HG02763 (cell line): Measurements from ENCODE around the gene KRTAP4-5.
"Not testable (repeated sequence)": the region's sequence is repeated elsewhere in the genome, so short reads cannot be mapped to it uniquely, and the experiment has no call there.

Source experiments
- ATAC-seq: cut with Tn5 transposase; IDR thresholded peaks from one replicate; pipeline ENCODE4 v1.9.1; 2021; ENCODE audit warnings: mild to moderate bottlenecking, moderate library complexity; ENCODE audit not compliant: unreplicated experiment

KRTAP4-5 gene

DNA sequence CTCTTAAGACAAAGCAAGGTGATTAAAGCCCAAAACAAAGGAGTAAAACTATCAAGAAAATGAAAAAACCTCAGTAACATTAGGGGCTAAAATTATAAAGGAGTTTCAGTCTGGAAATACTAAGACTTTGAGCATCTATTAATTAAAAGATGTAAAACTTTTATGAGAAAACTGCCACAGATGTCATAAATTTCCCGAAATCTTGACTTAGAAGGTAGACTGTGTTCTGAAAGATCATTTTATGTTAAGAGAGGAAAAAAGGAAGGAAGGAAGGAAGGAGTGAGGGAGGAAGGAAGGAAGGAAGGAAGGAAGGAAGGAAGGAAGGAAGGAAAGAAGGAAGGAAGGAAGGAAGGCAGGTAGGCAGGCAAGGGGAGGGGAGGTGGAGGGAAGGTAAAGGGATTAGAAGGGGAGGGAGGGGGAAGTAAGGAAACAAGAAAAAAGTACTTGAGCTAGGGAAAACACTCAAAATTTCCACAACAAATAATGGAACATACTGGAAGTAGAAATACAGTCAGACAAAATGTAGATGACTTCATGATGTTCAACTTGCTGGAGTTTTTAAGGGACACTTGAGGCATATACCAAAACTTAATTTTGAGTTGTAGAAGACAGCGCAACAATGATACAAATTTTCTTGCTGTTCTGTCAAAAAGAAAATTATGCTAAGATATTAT is 2.0 kb downstream of the KRTAP4-5 start:
- ATAC-seq, result no peak

DNA sequence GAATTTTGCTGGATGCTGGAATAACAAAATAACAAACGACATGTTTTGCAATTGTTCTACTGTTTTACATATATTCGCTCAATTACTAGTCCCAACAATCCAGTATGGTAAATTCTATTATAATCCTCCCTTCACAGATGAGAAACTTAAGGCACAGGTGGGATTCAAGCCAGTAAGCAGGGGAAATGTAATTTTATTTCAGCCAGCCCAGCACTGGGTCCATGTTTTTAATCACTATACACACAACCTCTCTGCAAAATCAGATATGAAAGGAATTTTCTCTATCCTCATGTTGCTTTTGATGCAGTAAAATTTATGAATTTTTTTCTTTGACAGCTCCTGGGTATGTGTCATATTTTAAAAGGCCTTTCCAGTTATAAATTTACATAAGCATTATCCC is 4.4 kb downstream of the KRTAP4-5 start:
- no peak for ATAC-seq

DNA sequence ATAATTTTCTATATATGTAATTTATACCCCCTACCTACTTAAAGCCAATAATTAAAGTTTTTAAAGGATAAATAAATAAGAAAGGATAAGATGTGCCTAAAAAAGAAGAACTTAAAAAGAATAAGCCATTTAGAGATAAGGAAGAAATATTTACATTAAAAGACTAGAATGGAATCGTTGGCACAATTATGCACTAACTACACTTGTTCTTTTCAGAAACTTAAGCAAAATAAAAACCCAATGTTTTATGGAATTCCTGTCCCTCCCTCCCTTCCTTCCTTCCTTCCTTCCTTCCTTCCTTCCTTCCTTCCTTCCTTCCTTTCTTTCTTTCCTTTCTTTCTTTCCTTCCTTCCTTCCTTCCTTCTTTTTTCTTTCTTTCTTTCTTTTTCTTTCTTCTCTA is 4.8 kb downstream of the KRTAP4-5 start:
- no peak for ATAC-seq

DNA sequence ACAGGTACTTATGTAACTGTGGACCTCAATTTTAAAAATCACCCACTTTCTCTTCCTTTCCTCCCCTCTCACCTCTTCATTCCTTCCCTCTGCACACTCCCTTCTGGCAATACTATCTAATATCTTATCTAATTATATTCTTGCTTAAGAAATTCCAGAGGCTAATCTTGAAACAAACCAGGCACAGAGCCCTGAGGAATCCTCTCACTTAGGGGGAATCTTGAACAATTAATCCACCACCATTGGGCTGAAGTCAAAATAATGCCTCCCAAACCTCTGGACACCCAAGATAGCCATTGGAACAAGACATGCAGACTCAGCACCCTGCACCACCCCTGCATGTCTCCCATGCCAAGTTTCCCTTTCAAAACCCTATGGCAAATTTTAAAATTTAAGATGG is 8.3 kb downstream of the KRTAP4-5 start:
- ATAC-seq, result no peak

DNA sequence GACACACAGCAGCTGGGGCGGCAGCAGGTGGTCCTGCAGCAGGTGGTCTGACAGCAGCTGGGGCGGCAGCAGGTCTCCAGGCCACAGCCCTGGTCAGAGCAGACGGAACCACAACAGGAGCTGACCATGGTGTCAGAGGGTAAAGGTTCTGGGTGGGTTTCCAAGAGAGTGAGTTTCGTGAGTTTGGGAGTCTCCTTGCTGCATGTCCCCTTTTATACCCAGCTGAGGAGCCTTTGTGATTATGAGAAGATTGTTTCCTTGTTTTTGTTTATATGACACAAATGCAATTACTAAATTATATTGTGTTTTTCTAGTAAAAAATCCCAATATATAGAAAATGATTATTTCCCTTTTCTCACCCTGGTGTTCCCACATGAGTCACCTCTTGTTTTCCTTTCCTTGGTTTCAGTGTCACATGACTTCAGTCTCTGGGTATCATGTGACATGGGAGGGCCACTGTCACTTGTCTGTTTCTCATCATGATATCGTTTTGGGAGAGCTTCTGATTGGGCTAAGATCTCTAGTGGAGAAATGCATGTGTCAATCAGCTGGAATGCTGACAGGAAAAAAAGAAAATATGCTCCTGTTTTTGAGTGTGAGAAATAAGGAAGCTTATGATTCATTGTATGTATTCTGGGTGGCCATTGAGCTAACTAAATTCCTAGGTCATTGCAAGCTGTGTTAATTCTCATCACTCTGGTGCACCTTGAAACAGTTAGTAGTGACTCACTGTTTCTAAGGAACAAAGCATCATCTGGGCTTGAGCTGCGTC is 9.1 kb downstream of the KRTAP4-5 start, which contains the start of gene KRTAP4-6:
Gene KRTAP4-6, minus strand, starts transcription at position 185 of the 772 bp plus-strand sequence. Its CDS starts 57 bp downstream, at position 128.
- ATAC-seq, result no peak

DNA sequence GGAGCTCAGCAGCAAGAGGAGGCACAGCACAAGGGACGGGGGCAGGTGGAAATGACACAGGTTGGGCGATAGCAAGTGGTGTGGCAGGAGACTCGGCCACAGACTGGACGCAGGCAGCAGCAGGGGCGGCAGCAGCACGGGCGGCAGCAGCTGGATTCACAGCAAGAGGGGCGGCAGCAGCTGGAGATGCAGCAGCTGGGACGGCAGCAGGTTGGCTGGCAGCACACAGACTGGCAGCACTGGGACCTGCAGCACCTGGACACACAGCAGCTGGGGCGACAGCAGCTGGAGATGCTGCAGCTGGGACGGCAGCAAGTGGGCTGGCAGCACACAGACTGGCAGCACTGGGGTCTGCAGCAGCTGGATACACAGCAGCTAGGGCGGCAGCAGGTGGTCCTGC is 9.8 kb downstream of the KRTAP4-5 start:
- not testable (repeated sequence) for ATAC-seq

DNA sequence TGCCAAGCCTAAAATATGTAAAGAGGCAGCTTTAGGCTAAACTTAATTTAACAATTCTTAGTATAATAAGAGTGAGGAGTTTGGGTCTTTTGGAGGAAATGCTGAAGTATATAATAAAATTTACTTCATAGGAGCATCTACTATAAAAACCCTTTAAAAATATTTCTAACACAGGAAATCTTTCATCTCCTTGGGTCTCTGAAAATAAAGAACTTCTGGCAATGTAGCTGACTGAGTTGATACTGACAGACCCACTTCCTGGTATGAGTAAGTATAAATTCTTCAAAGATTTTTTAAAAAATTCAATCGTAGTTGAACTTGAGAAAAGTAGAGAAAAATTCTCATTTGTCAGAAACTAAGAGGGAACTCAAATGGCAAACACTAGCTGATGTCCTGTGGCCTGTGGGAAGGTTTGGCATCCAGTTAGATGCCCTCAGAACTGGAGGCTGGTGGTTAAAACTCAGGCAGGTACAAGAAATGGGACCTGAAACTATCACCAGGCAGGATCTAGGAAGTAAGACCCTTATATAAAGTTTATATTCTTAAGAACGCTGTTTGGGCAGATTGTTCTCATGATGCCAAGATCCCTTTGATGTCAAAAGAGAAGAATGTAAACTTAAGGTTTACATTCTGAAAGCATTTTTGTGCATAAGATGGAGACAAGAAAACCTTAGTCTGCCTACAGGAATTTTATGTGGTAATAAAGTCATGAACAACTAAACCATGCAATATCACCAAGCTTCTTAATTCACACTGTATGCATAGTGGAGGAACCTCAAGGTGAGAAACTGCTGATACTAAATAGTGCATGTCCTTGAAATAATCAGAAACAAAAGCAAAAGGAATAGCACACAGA is 15.5 kb downstream of the KRTAP4-5 start:
- ATAC-seq, result no peak

DNA sequence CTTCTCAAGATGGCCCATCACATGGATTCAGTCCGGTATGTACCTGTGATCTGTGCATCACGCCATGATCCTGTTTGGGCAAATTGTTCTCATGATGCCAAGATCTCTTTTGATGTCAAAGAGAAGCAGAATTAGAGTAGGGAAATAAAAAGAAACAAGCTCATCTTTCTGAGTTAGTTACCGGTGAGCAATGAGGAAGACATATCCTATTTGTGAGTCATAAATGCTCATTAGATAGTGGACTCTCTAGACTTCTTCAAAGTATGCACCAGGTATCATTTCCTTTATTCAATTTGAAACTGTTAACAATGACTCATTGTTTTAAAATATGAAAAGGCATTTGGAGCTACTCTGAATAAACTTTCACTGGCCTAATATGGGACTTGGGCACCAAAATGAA is 17.6 kb downstream of the KRTAP4-5 start:
- no peak for ATAC-seq

DNA sequence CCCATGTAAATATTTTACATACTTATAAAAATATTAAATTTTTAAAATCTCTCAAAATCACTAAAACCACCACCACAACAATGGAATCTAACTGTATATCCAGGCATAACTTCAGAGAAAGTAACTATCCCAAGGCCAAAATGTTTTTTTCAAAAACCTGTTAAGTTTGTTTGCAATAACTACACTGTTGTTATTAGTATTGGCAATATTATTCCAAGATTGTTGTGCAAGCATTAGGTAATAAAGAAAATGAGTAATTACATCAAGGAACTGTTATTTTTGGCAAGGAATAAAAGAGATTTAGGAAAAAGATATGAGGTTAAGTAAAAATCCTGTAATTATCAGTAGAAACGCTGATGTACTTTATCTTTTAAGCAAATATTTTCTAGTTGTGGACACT is 22.3 kb downstream of the KRTAP4-5 start:
- ATAC-seq, result no peak

DNA sequence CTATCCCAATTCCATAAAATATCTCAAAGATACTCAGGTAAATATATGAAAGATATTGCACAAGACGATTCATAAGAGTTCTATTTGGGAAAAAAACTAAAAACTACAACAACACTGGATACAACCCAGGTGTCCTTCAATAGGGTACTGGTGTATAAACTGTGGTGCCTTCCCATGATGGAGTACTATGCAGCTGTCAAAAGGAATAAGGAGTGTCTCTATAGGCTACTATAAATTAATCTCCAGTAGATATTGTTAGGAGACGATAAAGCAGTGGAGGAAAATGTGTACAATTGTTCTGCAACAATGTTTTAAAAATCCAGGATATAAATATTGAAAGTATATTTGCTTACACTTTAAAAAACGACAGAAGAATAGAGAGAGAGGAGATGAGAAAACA is 23.2 kb downstream of the KRTAP4-5 start:
- ATAC-seq, result no peak

DNA sequence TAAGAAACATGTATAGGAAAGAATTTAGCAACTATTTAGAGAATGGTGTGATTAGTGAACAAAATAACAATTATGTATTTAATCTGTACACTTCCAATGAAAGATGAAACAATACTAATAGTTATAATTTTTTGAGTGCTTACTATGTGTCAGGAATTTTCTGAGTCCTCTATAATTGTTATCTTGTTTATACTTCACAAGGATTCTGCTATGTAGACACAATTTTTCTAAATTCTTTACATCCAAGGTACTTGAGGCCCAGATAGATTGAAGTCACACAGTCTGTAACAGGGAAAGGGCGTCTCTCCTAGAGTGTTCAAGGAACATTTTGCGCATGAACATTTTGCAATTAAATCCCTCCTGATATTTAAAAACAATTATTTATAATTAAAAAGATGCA is 24.6 kb downstream of the KRTAP4-5 start:
- no peak for ATAC-seq

DNA sequence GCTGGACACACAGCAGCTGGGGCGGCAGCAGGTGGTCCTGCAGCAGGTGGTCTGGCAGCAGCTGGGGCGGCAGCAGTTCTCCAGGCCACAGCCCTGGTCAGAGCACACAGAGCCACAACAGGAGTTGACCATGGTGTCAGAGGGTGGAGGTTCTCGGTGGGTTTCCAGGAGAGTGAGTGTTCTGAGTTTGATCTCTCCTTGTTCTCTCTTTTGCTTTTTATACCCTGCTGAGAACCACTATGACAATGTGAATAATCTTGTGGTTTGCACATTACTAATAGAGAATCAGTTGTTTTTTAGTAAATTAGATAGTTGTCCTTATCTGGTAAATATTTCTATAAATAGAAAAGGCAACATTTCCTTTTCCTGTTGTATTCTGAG is 25.6 kb downstream of the KRTAP4-5 start, which contains the start of gene KRTAP4-12:
Gene KRTAP4-12, minus strand, starts transcription at position 192 of the 381 bp plus-strand sequence. Its CDS starts 60 bp downstream, at position 132.
- not testable (repeated sequence) for ATAC-seq

DNA sequence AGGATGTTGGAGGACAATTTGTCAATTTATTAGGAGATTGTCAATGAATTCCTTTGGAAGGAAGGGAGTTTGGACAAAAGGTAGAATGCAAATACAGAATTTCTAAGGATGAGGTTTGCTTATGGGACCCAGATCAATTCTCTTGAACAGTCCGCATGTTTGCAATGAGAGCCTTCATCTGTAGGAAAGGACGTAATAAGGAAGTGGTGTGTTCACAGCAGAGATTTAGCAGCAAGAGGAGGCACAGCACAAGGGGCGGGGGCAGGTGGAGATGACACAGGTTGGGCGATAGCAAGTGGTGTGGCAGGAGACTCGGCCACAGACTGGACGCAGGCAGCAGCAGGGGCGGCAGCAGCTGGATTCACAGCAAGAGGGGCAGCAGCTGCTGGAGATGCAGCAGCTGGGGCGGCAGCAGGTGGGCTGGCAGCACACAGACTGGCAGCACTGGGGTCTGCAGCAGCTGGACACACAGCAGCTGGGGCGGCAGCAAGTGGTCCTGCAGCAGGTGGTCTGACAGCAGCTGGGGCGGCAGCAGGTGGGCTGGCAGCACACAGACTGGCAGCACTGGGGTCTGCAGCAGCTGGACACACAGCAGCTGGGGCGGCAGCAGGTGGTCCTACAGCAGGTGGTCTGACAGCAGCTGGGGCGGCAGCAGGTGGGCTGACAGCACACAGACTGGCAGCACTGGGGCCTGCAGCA is 26.2 kb downstream of the KRTAP4-5 start:
- ATAC-seq, result not testable (repeated sequence)

DNA sequence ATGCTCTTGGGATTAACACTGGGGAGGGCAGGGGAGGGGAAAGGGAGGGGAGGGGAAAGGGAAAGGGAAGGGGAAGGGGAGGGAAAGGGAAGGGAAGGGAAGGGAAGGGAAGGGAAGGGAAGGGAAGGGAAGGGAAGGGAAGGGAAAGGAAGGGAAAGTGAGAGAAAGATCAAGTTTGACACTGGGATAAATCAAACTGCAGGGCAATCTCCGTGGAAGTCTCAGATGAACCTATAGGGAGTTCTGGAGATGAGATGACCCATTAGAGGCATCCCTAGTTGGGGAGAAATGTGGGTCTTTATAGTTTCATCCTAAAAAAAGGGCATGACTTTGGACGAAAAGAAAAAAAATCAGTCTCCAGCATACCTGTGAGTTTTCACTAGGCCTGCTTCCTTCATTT is 27.9 kb downstream of the KRTAP4-5 start:
- no peak for ATAC-seq

DNA sequence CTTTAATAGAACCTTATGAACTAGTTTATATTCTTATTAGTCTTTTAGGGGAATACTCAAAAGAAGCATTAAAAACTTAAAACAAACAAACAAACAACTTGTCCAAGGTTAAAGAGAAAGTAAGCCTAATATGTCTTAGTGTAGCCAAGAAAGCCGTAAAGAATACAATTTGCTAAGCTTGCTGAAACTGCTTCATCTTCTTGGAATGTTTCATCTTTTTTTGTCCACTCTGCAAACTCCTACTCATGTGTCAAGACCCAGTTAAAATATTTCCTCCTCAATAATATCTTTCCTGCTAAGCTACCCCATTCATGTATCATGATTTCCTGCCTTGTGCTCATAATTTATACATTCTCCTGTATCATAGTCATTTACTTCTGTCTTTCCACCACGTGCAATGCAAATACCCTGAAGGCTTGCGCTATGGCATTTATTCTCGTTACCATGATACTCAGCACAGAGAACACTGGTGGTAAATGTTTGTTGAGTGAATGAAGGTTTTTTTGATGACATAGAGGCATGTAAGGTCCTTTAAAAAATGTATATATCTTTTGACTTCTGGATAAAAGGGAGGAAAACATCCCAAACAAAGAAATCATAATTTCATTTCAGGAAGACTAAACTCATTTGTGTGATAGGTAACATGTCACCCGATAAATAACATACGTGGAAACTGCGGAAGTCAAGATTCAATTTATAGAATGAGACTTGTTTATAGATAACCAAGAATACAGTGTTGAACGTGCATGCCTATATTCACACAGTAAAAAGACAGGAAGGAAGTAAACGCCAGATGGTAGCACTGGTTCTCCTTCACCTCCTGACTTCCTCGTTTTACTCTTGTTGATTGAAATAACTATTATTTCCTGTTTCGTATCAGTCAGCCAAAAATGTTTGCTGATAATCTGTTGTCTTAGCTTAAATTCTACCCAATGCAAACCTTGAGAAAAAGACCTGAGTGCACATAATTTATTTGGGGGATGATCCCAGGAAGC is 29.6 kb downstream of the KRTAP4-5 start:
- ATAC-seq, result not testable (repeated sequence)

DNA sequence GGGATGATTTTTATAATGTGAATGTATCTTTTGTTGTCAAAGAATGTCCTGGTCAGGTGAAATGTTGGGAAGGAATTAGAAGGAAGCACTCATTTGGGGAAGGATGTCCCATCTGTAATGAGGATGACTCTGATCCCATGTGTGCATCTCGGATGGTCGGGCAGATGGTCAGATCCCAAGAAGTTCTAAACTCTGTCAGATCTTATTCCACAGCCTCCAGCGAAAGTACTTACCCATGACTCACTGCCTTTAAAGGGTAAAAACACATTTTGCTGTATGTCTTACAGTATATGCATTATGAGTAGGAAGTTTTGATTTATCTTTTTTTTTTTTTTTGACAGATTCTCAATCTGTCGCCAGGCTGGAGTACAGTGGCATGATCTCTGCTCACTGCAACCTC is 30.9 kb downstream of the KRTAP4-5 start:
- ATAC-seq, result no peak

DNA sequence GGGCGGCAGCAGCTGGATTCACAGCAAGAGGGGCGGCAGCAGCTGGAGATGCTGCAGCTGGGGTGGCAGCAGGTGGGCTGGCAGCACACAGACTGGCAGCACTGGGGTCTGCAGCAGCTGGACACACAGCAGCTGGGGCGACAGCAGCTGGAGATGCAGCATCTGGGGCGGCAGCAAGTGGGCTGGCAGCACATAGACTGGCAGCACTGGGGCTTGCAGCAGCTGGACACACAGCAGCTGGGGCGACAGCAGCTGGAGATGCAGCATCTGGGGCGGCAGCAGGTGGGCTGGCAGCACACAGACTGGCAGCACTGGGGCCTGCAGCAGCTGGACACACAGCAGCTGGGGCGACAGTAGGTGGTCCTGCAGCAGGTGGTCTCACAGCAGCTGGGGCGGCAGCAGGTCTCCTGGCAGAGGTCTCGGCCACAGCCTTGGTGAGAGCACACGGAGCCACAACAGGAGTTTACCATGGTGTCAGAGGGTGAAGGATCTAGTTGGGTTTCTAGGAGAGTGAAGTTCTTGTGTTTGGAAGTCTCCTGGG is 31.7 kb downstream of the KRTAP4-5 start, which contains the start of gene KRTAP4-11:
Gene KRTAP4-11, minus strand, starts transcription at position 528 of the 541 bp plus-strand sequence. Its CDS starts 58 bp downstream, at position 470.
- not testable (repeated sequence) for ATAC-seq

DNA sequence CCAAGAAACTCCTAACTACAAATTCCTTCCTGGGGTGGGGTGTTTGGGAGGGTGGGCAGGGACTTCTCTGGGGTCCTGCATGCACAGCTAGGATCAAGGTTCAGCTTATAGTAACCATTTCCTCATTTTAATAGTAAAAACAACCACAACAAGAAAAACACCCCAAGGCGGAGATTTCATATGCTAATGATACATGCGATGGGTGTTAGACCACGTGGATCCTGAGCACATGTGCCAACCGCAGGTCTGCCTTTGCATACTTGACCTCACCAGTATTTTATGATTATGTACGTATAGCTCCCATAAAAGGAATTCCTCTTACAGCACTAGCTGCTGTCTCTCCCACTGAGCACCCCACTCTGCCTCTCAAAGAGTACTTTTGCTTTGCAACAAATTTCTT is 33.3 kb downstream of the KRTAP4-5 start:
- no peak for ATAC-seq
